Fibroblast of lung (primary cell): Measurements from ENCODE around the gene ZNF821. TPM values are rescaled to one million over a fixed set of nuclear protein-coding genes. Genes with fewer than 3 reads are reported as not detected.
"Not testable (repeated sequence)": the region's sequence is repeated elsewhere in the genome, so short reads cannot be mapped to it uniquely, and the experiment has no call there.

Experiments
- DNase-seq, 2 donors: peaks; one replicate each; pipeline versions ENCODE4 v3.0.0 to v3.0.0-alpha.2; 2010; ENCODE audit warnings: low read depth in 2 of 2
- H2AFZ ChIP-seq: 2 replicates; pipeline ENCODE4 v1.5.1; 2012; ENCODE audit warnings: low read length, control low read depth, inconsistent platforms
- H3K27ac ChIP-seq: 2 replicates; pipeline ENCODE4 v1.5.1; 2011; ENCODE audit warnings: low read length, control low read depth; ENCODE audit not compliant: insufficient read depth
- H3K27me3 ChIP-seq: 2 replicates; pipeline ENCODE4 v1.5.1; 2011; ENCODE audit warnings: mild to moderate bottlenecking, low read length; ENCODE audit not compliant: control insufficient read depth, insufficient read depth
- H3K36me3 ChIP-seq: 2 replicates; pipeline ENCODE4 v1.5.1; 2011; ENCODE audit warnings: low read length; ENCODE audit not compliant: control insufficient read depth, insufficient read depth
- H3K4me1 ChIP-seq: 2 replicates; pipeline ENCODE4 v1.5.1; 2011; ENCODE audit warnings: low read length; ENCODE audit not compliant: control insufficient read depth, insufficient read depth; ENCODE audit errors: extremely low read depth
- H3K4me2 ChIP-seq: 2 replicates; pipeline ENCODE4 v1.5.1; 2011; ENCODE audit warnings: low read length, control low read depth; ENCODE audit not compliant: insufficient read depth; ENCODE audit errors: extremely low read depth
- H3K4me3 ChIP-seq, 4 experiments: fragments of 200-600 bp in 1 of 4; sonication (generic) in 1 of 4; replicated peaks in 1 of 4; 2 replicates each; pipeline ENCODE4 v1.5.1; 2011 to 2016; ENCODE audit warnings: low read length in 4 of 4, low read depth in 3 of 4, mild to moderate bottlenecking in 3 of 4, control low read depth in 2 of 4, inconsistent platforms in 1 of 4, mixed read lengths in 1 of 4; ENCODE audit not compliant: insufficient read depth in 1 of 4; ENCODE audit errors: control extremely low read depth in 1 of 4
- H3K79me2 ChIP-seq: 2 replicates; pipeline ENCODE4 v1.5.1; 2012; ENCODE audit warnings: mild to moderate bottlenecking, low read length, inconsistent platforms; ENCODE audit not compliant: control insufficient read depth, insufficient read depth
- H3K9ac ChIP-seq: 2 replicates; pipeline ENCODE4 v1.5.1; 2011; ENCODE audit warnings: mild to moderate bottlenecking, low read length, control low read depth; ENCODE audit not compliant: insufficient read depth
- H3K9me3 ChIP-seq: 2 replicates; pipeline ENCODE4 v1.5.1; 2012; ENCODE audit warnings: low read depth, low read length; ENCODE audit not compliant: control insufficient read depth, insufficient read depth
- H4K20me1 ChIP-seq: 2 replicates; pipeline ENCODE4 v1.5.1; 2011; ENCODE audit warnings: low read length; ENCODE audit not compliant: control insufficient read depth, insufficient read depth; ENCODE audit errors: extremely low read depth
- CTCF ChIP-seq, 2 donors: IDR thresholded peaks in 1 of 2; conservative IDR thresholded peaks in 1 of 2; 1 replicate in 1 of 2; 2 replicates in 1 of 2; pipeline ENCODE4 v1.5.1; 2011 to 2012; ENCODE audit warnings: low read length in 2 of 2, control low read depth in 1 of 2, inconsistent platforms in 1 of 2, low read depth in 1 of 2, mild to moderate bottlenecking in 1 of 2
- EZH2 ChIP-seq: IDR thresholded peaks from 2 replicates; pipeline ENCODE4 v1.5.1; 2012; ENCODE audit warnings: low read length, control low read depth, mild to moderate bottlenecking; ENCODE audit errors: missing control alignments
- polyA plus RNA-seq, 2 donors: library from polyadenylated mRNA; depleted of rRNA in 1 of 2; stranded (reverse) in 1 of 2; unstranded in 1 of 2; fragments of >200 nt; gene quantifications; 2 replicates each; pipeline ENCODE4 v1.2.1, GENCODE V29; 2011 to 2012; ENCODE audit warnings: missing spikeins in 1 of 2
- total RNA-seq: library from RNA; depleted of rRNA; stranded (reverse); fragments of >200 nt; gene quantifications from 2 replicates; pipeline ENCODE4 v1.2.1, GENCODE V29; 2014

The ZNF821 gene
- total and polyA plus RNA-seq, 2 donors (not counting 1 experiment from before 2014, with no cell fraction given): 5.8 to 5.9 TPM

GRCh38 chr16:71914802-71915201 is 30.8 kb upstream of the ZNF821 start:
- no peaks in the 10 kb centered on the region for H3K9me3 ChIP-seq
- H3K79me2 ChIP-seq: peaks cover 88% of the 10 kb centered on the region
- no peaks in the 10 kb centered on the region for H4K20me1 ChIP-seq
- no peak overlapping the region for H3K9ac ChIP-seq
- H3K27me3 ChIP-seq: no peaks in the 10 kb centered on the region
- no peak for TF ChIP-seq CTCF (conservative IDR thresholded peaks at IDR 0.05 in 1 of 2, IDR thresholded peaks at IDR 0.05 in 1 of 2; ENCODE audit: low read depth in 1 of 2, low read length in 2 of 2)
- TF ChIP-seq EZH2: no peak
- H3K4me2 ChIP-seq: no peak overlapping the region
- peaks cover 14% of the 10 kb centered on the region for H3K36me3 ChIP-seq
- no peak for DNase-seq
- H3K4me3 ChIP-seq: no peak overlapping the region
- no peak overlapping the region for H3K27ac ChIP-seq
- no peak overlapping the region for H2AFZ ChIP-seq
- peaks cover 3% of the 10 kb centered on the region for H3K4me1 ChIP-seq

DNA sequence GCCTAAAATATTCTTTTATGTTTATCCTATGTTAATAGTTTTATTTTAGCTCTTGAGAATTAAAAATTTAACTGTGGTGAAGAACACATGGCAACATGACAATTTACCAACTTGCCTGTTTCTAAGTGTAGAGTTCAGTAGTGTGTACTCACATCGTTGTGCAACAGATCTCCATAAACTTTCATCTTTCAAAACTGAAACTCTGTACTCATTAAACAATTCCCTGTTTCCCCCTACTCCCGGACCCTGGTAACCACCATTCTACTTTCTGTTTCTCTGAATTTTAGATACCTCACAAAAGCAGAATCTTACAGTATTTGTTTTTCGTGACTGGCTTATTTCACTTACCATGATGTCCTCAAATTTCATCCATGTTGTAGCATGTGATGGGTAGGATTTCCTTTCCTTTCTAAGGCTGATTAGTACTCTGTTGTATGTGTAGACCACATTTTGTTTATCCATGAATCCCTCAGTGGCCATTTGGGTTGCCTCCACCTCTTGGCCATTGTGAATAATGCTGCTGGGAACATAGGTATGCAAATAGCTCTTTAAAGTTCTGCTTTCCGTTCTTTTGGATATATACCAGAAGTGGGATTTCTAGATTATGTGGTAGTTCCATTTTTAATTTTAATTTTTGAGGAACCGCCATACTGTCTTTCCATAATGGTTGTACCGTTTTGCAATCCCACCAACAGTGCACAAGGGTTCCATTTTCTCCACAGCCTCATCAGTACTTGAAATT is 28.7 kb upstream of the ZNF821 start:
- Histone ChIP-seq H3K27ac (no peak overlapping the region), H3K4me1 (no peaks in the 10 kb centered on the region), H2AFZ (no peak overlapping the region), H3K9ac (no peak overlapping the region), H3K4me2 (no peak overlapping the region), H3K36me3 (peaks cover 4% of the 10 kb centered on the region), H3K27me3 (no peaks in the 10 kb centered on the region), H3K79me2 (peaks cover 92% of the 10 kb centered on the region), H3K4me3 (no peak overlapping the region), H4K20me1 (peaks cover 5% of the 10 kb centered on the region), H3K9me3 (no peaks in the 10 kb centered on the region)
- TF ChIP-seq EZH2 (no peak), CTCF (conservative IDR thresholded peaks at IDR 0.05 in 1 of 2, IDR thresholded peaks at IDR 0.05 in 1 of 2; ENCODE audit: low read depth in 1 of 2, low read length in 2 of 2) (no peak)
- DNase-seq: no peak

DNA sequence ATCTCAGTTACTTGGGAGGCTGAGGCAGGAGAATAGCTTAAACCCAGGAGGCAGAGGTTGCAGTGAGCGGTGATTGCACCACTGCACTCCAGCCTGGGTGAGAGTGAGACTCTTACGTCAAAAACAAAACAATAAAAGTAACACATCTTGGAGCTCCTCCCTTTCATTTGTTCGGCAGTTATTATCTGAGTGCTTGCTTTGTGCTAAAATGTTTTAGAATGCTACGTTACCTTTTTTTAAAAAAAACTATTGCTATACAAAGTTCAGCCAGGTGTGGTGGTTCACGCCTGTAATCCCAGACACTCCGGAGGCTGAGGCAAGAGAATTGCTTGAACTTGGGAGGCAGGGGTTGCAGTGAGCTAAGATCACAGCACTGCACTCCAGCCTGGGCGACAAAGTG is 27.1 kb upstream of the ZNF821 start:
- H3K27me3 ChIP-seq: no peaks in the 10 kb centered on the region
- H3K4me3 ChIP-seq: no peak overlapping the region
- no peak overlapping the region for H2AFZ ChIP-seq
- no peak for DNase-seq
- peaks cover 96% of the 10 kb centered on the region for H3K79me2 ChIP-seq
- no peaks in the 10 kb centered on the region for H3K36me3 ChIP-seq
- peaks cover 5% of the 10 kb centered on the region for H4K20me1 ChIP-seq
- no peaks in the 10 kb centered on the region for H3K9me3 ChIP-seq
- H3K9ac ChIP-seq: no peak overlapping the region
- H3K4me2 ChIP-seq: no peak overlapping the region
- H3K27ac ChIP-seq: no peak overlapping the region
- H3K4me1 ChIP-seq: no peaks in the 10 kb centered on the region
- TF ChIP-seq EZH2 (no peak), CTCF (conservative IDR thresholded peaks at IDR 0.05 in 1 of 2, IDR thresholded peaks at IDR 0.05 in 1 of 2; ENCODE audit: low read depth in 1 of 2, low read length in 2 of 2) (no peak)

- not testable (repeated sequence) for H2AFZ ChIP-seq, H3K9me3 ChIP-seq, DNase-seq, H3K4me2 ChIP-seq, H3K36me3 ChIP-seq, H3K4me1 ChIP-seq, H3K4me3 ChIP-seq, H4K20me1 ChIP-seq, H3K9ac ChIP-seq, H3K27ac ChIP-seq, H3K27me3 ChIP-seq
- peaks cover 99% of the 10 kb centered on the region for H3K79me2 ChIP-seq
These were observed 21.8 kb upstream of the ZNF821 start for GRCh38 chr16:71905765-71906164.
